SHP77 (cell line): ENCODE results near the gene CTSE.
"Not testable (repeated sequence)": the region's sequence is repeated elsewhere in the genome, so short reads cannot be mapped to it uniquely, and the experiment has no call there.

Experiments used
- DNase-seq, 2 experiments: peaks; one replicate each; lab custom pipeline; 2025; lab: John Stamatoyannopoulos, UW

CTSE gene

GRCh38 chr1:206014601-206015000 is 9.1 kb downstream of the CTSE start:
- DNase-seq = no peak

GRCh38 chr1:206013026-206013795 is 10.5 kb downstream of the CTSE start:
- DNase-seq = no peak

GRCh38 chr1:206012086-206012859 is 11.4 kb downstream of the CTSE start:
- DNase-seq = no peak

GRCh38 chr1:206011057-206011456 is 12.6 kb downstream of the CTSE start:
- no peak for DNase-seq

GRCh38 chr1:206010060-206010459 is 13.6 kb downstream of the CTSE start:
- DNase-seq = no peak

GRCh38 chr1:206006946-206007345 is 16.7 kb downstream of the CTSE start:
- DNase-seq = no peak

- DNase-seq = no peak
Measured at GRCh38 chr1:206005778-206006180, 17.9 kb downstream of the CTSE start.

GRCh38 chr1:206005234-206005633 is 18.5 kb downstream of the CTSE start:
- DNase-seq = no peak

- DNase-seq = no peak
Measured at GRCh38 chr1:206004826-206005225, 18.9 kb downstream of the CTSE start.

GRCh38 chr1:206003854-206004800 is 19.6 kb downstream of the CTSE start:
- DNase-seq = no peak

GRCh38 chr1:206002871-206003801 is 20.6 kb downstream of the CTSE start, which contains the start of gene RAB7B:
Gene RAB7B (minus strand): TSS chr1:206003395. CDS start chr1:205994135, 9,260 bp downstream.
- DNase-seq = no peak

- no peak for DNase-seq
Measured at GRCh38 chr1:206002160-206002559, 21.5 kb downstream of the CTSE start.

- no peak for DNase-seq
Measured at GRCh38 chr1:206001476-206001888, 22.2 kb downstream of the CTSE start.

GRCh38 chr1:206000641-206001339 is 22.9 kb downstream of the CTSE start:
- DNase-seq = no peak

GRCh38 chr1:205998457-205999241 is 25.0 kb downstream of the CTSE start:
- no peak for DNase-seq

- not testable (repeated sequence) for DNase-seq
Measured at GRCh38 chr1:205996641-205997040, 27.1 kb downstream of the CTSE start.

GRCh38 chr1:205994346-205994745 is 29.3 kb downstream of the CTSE start:
- DNase-seq = no peak

GRCh38 chr1:205993068-205993467 is 30.6 kb downstream of the CTSE start:
- DNase-seq = no peak

- DNase-seq = no peak
Measured at GRCh38 chr1:205992218-205992882, 31.3 kb downstream of the CTSE start.
